Skeletal muscle cell (primary cell): ENCODE measurements around the gene SPON1.

ENCODE experiments used
- DNase-seq: peaks from one replicate; pipeline ENCODE4 v3.0.0-alpha.2; 2010; ENCODE audit warnings: low read depth
- H3K4me3 ChIP-seq: 2 replicates; pipeline ENCODE4 v1.5.1; 2011; ENCODE audit warnings: low read depth, mild to moderate bottlenecking, control low read depth, low read length, moderate library complexity

SPON1 gene

GRCh38 chr11:14107050-14107430 lies 144.5 kb downstream of the SPON1 start:
- no peak overlapping the region for H3K4me3 ChIP-seq
- no peak for DNase-seq

GRCh38 chr11:14109742-14110141 lies 147.2 kb downstream of the SPON1 start:
- no peak overlapping the region for H3K4me3 ChIP-seq
- DNase-seq: no peak

DNA sequence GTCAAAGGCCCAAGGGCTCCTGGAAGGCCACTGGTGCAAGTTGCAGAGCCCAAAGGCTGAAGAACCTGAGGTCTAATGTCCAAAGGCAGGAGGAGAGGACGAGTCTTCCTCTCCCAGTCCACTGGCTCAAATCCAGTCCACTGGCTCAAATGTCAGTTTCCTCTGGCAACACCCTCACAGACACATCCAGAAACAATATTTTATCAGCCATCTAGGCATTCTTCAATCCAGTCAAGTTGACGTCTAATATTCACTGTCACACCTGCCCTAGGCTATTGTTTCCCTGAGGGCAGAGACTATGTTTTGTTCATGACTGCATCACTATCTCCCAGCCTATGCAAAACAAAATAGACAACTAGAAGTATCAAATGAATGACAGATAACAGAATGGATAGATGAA lies 148.1 kb downstream of the SPON1 start:
- DNase-seq: no peak
- H3K4me3 ChIP-seq: no peak overlapping the region

- DNase-seq: no peak
- H3K4me3 ChIP-seq: no peak overlapping the region
These were observed 149.0 kb downstream of the SPON1 start for GRCh38 chr11:14111496-14111895.

GRCh38 chr11:14112721-14113120 lies 150.2 kb downstream of the SPON1 start:
- no peak for DNase-seq
- no peak overlapping the region for H3K4me3 ChIP-seq

GRCh38 chr11:14114269-14114668 lies 151.7 kb downstream of the SPON1 start:
- H3K4me3 ChIP-seq: no peak overlapping the region
- DNase-seq: no peak

DNA sequence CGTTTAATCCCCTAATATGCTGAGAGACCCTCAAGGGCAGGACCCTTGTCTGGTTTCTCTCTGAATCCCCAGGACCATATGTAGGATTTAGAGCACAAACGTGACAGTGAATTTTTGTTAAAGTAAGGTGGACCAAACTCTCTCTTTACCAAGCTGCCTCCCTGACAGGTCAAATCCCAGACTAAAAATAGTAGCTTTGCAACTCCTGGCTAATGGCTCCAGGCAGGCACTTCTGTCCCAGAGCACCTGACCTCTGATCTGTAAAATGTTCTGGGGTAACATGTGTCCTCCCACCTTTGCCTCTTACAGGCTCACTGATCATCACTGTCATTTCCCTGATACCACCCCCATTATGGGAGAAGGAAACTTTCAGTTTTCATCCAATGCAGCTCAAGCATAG lies 152.3 kb downstream of the SPON1 start:
- DNase-seq: no peak
- no peak overlapping the region for H3K4me3 ChIP-seq

DNA sequence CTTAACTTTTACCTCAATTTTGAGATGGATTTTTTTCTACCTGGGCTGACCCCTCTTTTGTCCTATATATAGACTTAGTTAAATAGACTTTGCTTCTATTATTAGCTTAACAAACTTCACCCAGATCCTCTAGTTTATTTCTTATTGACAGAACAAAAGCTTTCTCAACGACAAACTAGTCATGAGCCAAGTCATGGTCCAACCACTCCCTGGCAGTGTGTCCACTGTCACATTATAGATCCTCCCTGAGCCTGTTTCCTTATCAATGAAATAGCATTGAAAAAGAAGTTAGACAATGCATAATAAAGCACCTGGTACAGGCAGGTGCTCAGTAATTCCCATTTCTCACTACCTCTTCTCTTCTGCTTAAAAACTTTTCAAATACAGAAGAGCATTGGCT lies 155.1 kb downstream of the SPON1 start:
- DNase-seq: no peak
- no peak overlapping the region for H3K4me3 ChIP-seq

DNA sequence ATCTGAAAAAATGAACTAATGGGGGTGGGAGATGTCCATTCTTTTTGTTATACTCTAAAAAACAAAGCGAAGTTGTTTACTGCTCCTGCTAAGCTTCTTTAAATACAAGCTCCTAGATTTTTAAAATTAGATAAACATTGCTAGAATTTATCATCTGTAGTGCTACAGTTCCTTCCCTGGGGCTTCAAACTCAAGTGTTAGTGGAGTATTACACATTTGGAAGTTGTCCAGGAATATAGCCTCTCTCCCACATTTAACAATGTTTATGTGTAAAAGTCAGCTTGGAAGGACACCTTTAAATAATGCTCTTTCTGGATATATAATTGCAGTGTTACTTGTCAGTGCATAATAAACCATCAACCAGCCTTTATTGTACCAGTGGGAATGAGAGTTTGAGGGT lies 155.5 kb downstream of the SPON1 start:
- no peak overlapping the region for H3K4me3 ChIP-seq
- no peak for DNase-seq

GRCh38 chr11:14119357-14119756 lies 156.8 kb downstream of the SPON1 start:
- no peak for DNase-seq
- H3K4me3 ChIP-seq: no peak overlapping the region

GRCh38 chr11:14124350-14124749 lies 161.8 kb downstream of the SPON1 start:
- DNase-seq: no peak
- no peak overlapping the region for H3K4me3 ChIP-seq

DNA sequence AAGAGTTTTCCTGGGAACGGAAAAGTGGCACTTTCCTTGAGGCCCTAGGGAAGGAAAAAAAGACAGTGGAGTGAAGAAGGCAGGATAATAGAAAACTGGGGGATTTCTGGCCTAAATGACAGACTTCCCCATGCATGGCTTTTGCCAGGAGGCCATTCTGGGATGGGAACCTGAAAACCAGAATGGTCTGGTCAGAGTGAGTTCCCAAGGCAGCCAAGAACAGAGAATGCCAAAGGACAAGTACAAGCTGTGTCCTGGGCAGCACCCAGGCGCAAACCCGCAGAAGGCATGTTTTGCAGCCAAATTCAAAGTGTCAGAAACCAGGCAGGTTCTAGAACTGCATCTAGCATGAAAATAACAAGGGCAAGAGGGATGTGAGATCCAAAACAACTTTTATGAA lies 162.4 kb downstream of the SPON1 start:
- no peak for DNase-seq
- H3K4me3 ChIP-seq: no peak overlapping the region

DNA sequence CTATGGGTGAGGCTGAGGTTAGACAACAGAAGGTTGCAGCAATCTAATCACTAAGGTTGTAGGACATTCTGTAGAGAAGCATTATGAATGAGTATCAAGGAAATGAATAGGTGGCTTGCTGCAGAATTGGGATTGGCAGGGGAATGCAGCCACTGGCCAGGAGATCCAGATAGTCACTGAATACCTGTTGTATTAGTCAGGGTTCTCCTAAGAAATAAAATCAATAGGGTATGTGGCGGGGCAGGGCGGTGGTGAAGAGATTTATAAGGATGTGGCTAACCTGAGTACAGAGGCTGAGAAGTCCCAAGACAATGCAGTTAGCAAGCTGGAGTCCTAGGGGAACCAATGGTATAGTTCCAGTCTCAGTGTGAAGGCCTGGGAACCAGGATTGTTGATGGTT lies 163.0 kb downstream of the SPON1 start:
- H3K4me3 ChIP-seq: no peak overlapping the region
- no peak for DNase-seq

DNA sequence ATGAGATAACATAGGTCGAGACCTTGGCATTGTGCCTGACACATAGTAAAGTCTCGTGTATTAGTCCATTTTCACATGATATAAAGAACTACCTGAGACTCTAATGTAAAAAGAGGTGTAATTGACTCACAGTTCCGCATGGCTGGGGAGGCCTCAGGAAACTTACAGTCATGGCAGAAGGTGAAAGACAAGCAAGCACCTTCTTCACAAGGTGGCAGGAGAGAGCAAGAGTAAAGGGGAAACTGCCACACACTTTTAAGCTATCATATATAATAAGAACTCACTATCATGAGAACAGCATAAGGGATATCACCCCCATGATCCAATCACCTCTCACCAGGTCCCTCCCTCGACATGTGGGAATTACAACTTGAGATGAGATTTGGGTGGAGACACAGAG lies 165.2 kb downstream of the SPON1 start:
- no peak for DNase-seq
- no peak overlapping the region for H3K4me3 ChIP-seq

GRCh38 chr11:14132312-14132711 lies 169.8 kb downstream of the SPON1 start:
- no peak overlapping the region for H3K4me3 ChIP-seq
- no peak for DNase-seq

- H3K4me3 ChIP-seq: no peak overlapping the region
- DNase-seq: no peak
These were observed 170.9 kb downstream of the SPON1 start for GRCh38 chr11:14133381-14133780.

GRCh38 chr11:14136561-14136960 lies 174.0 kb downstream of the SPON1 start:
- no peak overlapping the region for H3K4me3 ChIP-seq
- DNase-seq: no peak

DNA sequence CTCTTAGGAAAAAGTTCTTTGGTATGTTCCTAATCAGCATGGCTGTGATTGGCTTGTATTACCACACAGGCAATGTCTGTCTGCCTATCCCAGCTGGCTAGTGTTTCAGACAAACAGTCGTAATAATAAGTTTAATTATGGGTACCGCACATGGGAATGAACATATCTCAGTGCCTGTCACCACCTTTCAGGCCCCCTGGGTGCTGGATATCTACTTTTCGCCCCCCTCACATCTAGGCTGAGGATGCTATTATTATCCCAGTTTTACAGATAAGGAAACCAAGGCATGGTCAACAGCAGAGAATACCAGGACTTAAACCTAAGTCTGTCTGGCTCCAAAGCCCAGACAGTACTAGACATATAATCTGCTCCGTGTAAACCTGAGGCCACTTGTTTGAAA lies 174.8 kb downstream of the SPON1 start:
- no peak overlapping the region for H3K4me3 ChIP-seq
- no peak for DNase-seq

DNA sequence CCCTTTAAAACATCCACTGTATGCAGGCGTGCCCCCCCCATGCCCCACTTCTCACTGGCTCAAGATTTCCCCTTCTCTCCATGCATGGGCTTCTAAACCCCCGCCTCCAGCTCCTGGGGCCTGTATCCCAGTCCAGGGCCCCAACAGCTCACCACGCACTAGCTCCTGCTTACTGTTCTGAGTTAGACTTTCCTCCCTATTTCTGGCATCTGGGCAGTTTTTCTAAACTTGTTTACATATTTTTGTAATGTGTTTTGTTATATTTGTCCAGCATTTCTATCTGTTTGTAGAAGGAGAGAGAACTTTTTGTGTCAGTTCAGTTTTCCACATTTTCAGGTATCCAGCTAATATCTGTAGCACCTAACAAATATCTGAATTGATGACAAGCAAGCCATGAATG lies 178.5 kb downstream of the SPON1 start:
- DNase-seq: no peak
- no peak overlapping the region for H3K4me3 ChIP-seq

- DNase-seq: no peak
- no peak overlapping the region for H3K4me3 ChIP-seq
These were observed 179.2 kb downstream of the SPON1 start for GRCh38 chr11:14141676-14142075.

- H3K4me3 ChIP-seq: no peak overlapping the region
- DNase-seq: no peak
These were observed 182.4 kb downstream of the SPON1 start for GRCh38 chr11:14144934-14145333.

DNA sequence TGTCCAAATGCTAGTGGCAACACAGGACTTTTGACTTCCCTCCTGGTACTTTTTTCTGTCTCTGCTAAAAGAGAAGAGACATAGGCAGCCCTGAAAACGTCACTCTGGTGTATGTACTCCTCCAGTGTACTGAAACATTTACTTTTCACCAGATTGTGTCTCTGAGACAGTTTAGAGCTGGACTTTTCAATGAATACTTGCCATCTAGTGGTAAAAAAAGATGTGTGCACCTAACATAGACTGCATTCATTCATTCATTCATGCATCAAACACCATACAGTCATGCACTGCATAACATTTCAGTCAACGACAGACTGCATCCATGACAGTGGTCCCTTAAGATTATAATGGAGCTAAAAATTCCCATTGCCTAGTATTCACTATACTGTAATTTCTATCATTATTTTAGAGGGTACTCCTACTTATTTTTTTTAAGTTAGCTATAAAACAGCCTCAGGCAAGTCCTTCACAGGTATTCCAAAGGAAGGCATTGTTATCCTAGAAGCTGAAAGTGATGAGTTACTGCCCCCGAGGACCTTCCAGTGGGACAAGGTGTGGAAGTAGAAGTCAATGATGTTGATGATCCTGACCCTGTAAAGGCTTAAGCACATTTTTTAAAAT lies 186.2 kb downstream of the SPON1 start:
- DNase-seq: no peak
- no peak overlapping the region for H3K4me3 ChIP-seq
